HG03460 (cell line): ENCODE results near the gene SUPV3L1.
"Not testable (repeated sequence)": the region's sequence is repeated elsewhere in the genome, so short reads cannot be mapped to it uniquely, and the experiment has no call there.

Source experiments
- ATAC-seq: cut with Tn5 transposase; IDR thresholded peaks from one replicate; pipeline ENCODE4 v1.9.1; 2021; ENCODE audit not compliant: unreplicated experiment

The SUPV3L1 gene

GRCh38 chr10:69179743-69180524, at the start of gene SUPV3L1:
TSS of gene SUPV3L1 (plus strand) at chr10:69180234. CDS start at chr10:69180292, 58 bp downstream.
- peak; percentile 87 for ATAC-seq

GRCh38 chr10:69130251-69130650, 49.8 kb upstream of the SUPV3L1 start:
- no peak for ATAC-seq

GRCh38 chr10:69139961-69140360, 40.1 kb upstream of the SUPV3L1 start:
- ATAC-seq, result no peak

- no peak for ATAC-seq
These were observed 38.7 kb upstream of the SUPV3L1 start for GRCh38 chr10:69141304-69141703.

- ATAC-seq, result not testable (repeated sequence)
These were observed 38.0 kb upstream of the SUPV3L1 start for GRCh38 chr10:69142074-69142473.

GRCh38 chr10:69142983-69143382, 37.1 kb upstream of the SUPV3L1 start:
- ATAC-seq, result no peak

GRCh38 chr10:69145329-69145728, 34.7 kb upstream of the SUPV3L1 start:
- ATAC-seq, result no peak

- no peak for ATAC-seq
These were observed 34.2 kb upstream of the SUPV3L1 start for GRCh38 chr10:69145864-69146263.

- no peak for ATAC-seq
These were observed 33.3 kb upstream of the SUPV3L1 start for GRCh38 chr10:69146759-69147158.

GRCh38 chr10:69151984-69152383, 28.1 kb upstream of the SUPV3L1 start:
- no peak for ATAC-seq

GRCh38 chr10:69153227-69153626, 26.8 kb upstream of the SUPV3L1 start:
- ATAC-seq, result no peak

GRCh38 chr10:69160809-69161241, 19.2 kb upstream of the SUPV3L1 start:
- no peak for ATAC-seq

- no peak for ATAC-seq
These were observed 11.5 kb upstream of the SUPV3L1 start for GRCh38 chr10:69168493-69168892.

- no peak for ATAC-seq
These were observed 7.6 kb upstream of the SUPV3L1 start for GRCh38 chr10:69172241-69172982.

- not testable (repeated sequence) for ATAC-seq
These were observed 4.7 kb upstream of the SUPV3L1 start for GRCh38 chr10:69175326-69175725.

- no peak for ATAC-seq
These were observed 3.2 kb upstream of the SUPV3L1 start for GRCh38 chr10:69176823-69177222.

GRCh38 chr10:69179089-69179742, 818 bp upstream of the SUPV3L1 start:
- peak; percentile 20 for ATAC-seq

- ATAC-seq, result no peak
These were observed 631 bp downstream of the SUPV3L1 start for GRCh38 chr10:69180525-69181204.

GRCh38 chr10:69181433-69181832, 1.4 kb downstream of the SUPV3L1 start:
- no peak for ATAC-seq

- ATAC-seq, result no peak
These were observed 2.0 kb downstream of the SUPV3L1 start for GRCh38 chr10:69182005-69182404.

- no peak for ATAC-seq
These were observed 6.5 kb downstream of the SUPV3L1 start for GRCh38 chr10:69186524-69186923.
